ENCODE measurements around the gene ATP2C2.

DNA sequence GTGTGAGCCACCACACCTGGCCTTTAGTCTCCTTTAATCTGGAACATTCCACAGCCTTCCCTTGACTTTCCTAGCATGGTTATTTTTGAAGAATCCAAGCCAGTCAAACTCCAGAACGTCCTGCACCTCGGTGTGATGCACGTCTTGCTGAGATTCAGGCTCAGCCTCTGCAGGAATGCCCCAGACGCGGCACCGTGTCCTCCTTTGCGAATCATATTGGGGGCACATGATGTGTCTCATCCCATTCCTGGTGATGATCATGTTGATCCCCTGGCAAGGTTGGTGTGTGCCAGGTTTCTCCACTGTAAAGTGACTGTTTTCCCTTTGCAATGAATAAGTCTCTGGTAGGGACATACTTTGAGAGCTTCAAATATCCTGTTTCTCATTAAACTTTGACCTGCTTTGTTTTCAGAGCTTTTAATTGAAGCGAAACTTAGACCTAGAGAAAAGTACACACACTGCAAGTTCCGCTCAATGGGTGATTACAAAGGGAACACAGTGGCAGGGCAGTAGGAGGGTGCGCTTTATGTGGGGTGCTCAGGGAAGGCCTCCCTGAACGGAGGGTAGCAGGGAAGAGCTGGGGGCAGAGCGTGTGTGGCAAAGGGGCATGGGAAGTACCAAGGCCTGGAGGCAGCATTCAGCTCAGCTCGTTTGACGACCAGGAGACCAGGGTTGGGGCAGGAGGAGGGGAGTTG is 9.6 kb upstream of the ATP2C2 start:
- TF ChIP-seq, protein P1, sequence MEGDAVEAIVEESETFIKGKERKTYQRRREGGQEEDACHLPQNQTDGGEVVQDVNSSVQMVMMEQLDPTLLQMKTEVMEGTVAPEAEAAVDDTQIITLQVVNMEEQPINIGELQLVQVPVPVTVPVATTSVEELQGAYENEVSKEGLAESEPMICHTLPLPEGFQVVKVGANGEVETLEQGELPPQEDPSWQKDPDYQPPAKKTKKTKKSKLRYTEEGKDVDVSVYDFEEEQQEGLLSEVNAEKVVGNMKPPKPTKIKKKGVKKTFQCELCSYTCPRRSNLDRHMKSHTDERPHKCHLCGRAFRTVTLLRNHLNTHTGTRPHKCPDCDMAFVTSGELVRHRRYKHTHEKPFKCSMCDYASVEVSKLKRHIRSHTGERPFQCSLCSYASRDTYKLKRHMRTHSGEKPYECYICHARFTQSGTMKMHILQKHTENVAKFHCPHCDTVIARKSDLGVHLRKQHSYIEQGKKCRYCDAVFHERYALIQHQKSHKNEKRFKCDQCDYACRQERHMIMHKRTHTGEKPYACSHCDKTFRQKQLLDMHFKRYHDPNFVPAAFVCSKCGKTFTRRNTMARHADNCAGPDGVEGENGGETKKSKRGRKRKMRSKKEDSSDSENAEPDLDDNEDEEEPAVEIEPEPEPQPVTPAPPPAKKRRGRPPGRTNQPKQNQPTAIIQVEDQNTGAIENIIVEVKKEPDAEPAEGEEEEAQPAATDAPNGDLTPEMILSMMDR (IDR thresholded peaks at IDR 0.05): no peak
- TF ChIP-seq POLR2A (IDR thresholded peaks at IDR 0.05): no peak
